NB4 (cell line): ENCODE measurements around the gene OBSCN.

Experiments
- CTCF ChIP-seq: IDR thresholded peaks from one replicate; pipeline ENCODE4 v1.5.1; 2012; ENCODE audit warnings: low read depth, low read length
- MAX ChIP-seq: IDR thresholded peaks from 2 replicates; pipeline ENCODE4 v1.6.1; 2011; ENCODE audit warnings: low read depth, low read length
- MYC ChIP-seq: IDR thresholded peaks from 2 replicates; pipeline ENCODE4 v1.6.1; 2011; ENCODE audit warnings: low read depth, low read length
- POLR2A ChIP-seq: IDR thresholded peaks from 2 replicates; pipeline ENCODE4 v1.6.1; 2011; ENCODE audit warnings: mild to moderate bottlenecking; ENCODE audit not compliant: insufficient read length; ENCODE audit errors: extremely low read depth

GRCh38 chr1:228242409-228242808, 34.6 kb downstream of the OBSCN start:
- no peak for TF ChIP-seq POLR2A
- TF ChIP-seq CTCF: no peak
- no peak for TF ChIP-seq MAX
- TF ChIP-seq MYC: no peak
